HFF-Myc (cell line): ENCODE results near the gene RTP4.

Experiments used
- DNase-seq: peaks from one replicate; pipeline ENCODE4 v3.0.0-alpha.2; 2011; ENCODE audit warnings: low read depth; ENCODE audit errors: extremely low read depth
- H3K4me3 ChIP-seq: replicated peaks from 2 replicates; pipeline ENCODE4 v1.5.1; 2011; ENCODE audit warnings: low read depth, mild to moderate bottlenecking, control low read depth, low read length
- TF ChIP-seq, protein P1 (sequence below): IDR thresholded peaks from 2 replicates; pipeline ENCODE4 v1.5.1; 2012; ENCODE audit warnings: mild to moderate bottlenecking, low read depth, low read length, control low read depth; ENCODE audit errors: missing control alignments

RTP4 gene

GRCh38 chr3:187367561-187368103 lies 553 bp upstream of the RTP4 start:
- DNase-seq: no peak
- TF ChIP-seq, protein P1, sequence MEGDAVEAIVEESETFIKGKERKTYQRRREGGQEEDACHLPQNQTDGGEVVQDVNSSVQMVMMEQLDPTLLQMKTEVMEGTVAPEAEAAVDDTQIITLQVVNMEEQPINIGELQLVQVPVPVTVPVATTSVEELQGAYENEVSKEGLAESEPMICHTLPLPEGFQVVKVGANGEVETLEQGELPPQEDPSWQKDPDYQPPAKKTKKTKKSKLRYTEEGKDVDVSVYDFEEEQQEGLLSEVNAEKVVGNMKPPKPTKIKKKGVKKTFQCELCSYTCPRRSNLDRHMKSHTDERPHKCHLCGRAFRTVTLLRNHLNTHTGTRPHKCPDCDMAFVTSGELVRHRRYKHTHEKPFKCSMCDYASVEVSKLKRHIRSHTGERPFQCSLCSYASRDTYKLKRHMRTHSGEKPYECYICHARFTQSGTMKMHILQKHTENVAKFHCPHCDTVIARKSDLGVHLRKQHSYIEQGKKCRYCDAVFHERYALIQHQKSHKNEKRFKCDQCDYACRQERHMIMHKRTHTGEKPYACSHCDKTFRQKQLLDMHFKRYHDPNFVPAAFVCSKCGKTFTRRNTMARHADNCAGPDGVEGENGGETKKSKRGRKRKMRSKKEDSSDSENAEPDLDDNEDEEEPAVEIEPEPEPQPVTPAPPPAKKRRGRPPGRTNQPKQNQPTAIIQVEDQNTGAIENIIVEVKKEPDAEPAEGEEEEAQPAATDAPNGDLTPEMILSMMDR: no peak
- H3K4me3 ChIP-seq: no peak overlapping the region

DNA sequence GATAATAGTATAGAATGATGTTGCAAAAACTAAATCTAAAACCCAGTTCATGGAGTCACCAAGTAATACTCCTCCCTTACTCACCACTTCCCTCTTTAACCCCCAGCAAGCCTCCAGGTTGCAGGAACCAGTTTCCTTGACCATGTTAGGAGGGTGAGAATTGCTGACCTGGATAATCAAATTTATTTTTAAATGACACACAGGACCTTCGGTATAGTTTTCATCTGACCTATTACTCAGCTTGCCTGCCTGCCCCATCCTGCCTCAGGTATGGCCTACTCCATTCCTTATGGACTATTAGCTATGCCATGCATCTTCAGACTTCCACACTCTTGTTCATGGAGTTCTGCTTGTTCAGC lies 883 bp downstream of the RTP4 start:
- no peak for DNase-seq
- TF ChIP-seq, protein P1: no peak
- H3K4me3 ChIP-seq: no peak overlapping the region

- TF ChIP-seq, protein P1: no peak
- no peak for DNase-seq
- H3K4me3 ChIP-seq: no peak overlapping the region
Measured at GRCh38 chr3:187370051-187370450, 1.9 kb downstream of the RTP4 start.

GRCh38 chr3:187375581-187375980 lies 7.4 kb downstream of the RTP4 start:
- TF ChIP-seq, protein P1: no peak
- DNase-seq: no peak

GRCh38 chr3:187377842-187378241 lies 9.7 kb downstream of the RTP4 start:
- no peak overlapping the region for H3K4me3 ChIP-seq
- no peak for DNase-seq
- TF ChIP-seq, protein P1: no peak

More at GRCh38 chr3:187375581-187375980, 7.4 kb downstream of the RTP4 start:
- no peak overlapping the region for H3K4me3 ChIP-seq

- TF ChIP-seq, protein P1: no peak
- DNase-seq: no peak
- no peak overlapping the region for H3K4me3 ChIP-seq
Measured at GRCh38 chr3:187382609-187383151, 14.5 kb downstream of the RTP4 start.

DNA sequence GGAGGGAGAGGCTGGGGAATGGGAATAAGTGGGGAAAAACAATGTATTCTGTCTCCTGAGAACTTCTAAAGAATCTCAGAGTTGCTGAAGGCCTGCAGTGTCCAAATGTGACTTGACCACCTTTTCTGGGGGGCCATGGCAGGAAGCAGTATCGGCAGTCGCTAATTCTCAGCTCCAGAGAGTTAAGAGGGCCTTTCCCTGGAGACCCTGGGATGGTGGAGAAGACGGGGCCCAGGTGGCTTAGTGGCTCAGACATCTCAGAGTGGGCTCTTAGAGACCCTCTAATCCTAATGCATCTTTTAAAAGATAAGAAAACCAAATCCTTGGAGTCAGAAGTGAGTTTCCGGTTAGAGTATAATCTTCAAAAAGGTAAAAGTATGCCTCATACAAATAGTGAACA lies 15.1 kb downstream of the RTP4 start:
- DNase-seq: no peak
- no peak overlapping the region for H3K4me3 ChIP-seq
- TF ChIP-seq, protein P1: no peak
